Measurements from ENCODE around the gene LILRA2.

Gene LILRA2

GRCh38 chr19:54533476-54533875 lies 40.1 kb upstream of the LILRA2 start:
- H3K9me3 ChIP-seq, result no peaks in the 10 kb centered on the region
- H3K27me3 ChIP-seq, result peaks cover 91% of the 10 kb centered on the region
- H3K4me3 ChIP-seq (ENCODE audit: low read depth in 1 of 2, low read length in 1 of 2), result no peak overlapping the region
- H3K4me1 ChIP-seq (ENCODE audit: control insufficient read depth in 1 of 2, insufficient read depth in 1 of 2, low read depth in 1 of 2, low read length in 1 of 2), result no peaks in the 10 kb centered on the region
- H3K36me3 ChIP-seq, result no peaks in the 10 kb centered on the region
- TF ChIP-seq CTCF (IDR thresholded peaks at IDR 0.05), result no peak
- no peak overlapping the region for H3K27ac ChIP-seq

GRCh38 chr19:54534156-54534555 lies 39.4 kb upstream of the LILRA2 start:
- H3K4me3 ChIP-seq (ENCODE audit: low read depth in 1 of 2, low read length in 1 of 2), result no peak overlapping the region
- no peaks in the 10 kb centered on the region for H3K36me3 ChIP-seq
- no peaks in the 10 kb centered on the region for H3K9me3 ChIP-seq
- TF ChIP-seq CTCF (IDR thresholded peaks at IDR 0.05), result no peak
- H3K4me1 ChIP-seq (ENCODE audit: control insufficient read depth in 1 of 2, insufficient read depth in 1 of 2, low read depth in 1 of 2, low read length in 1 of 2), result no peaks in the 10 kb centered on the region
- peaks cover 93% of the 10 kb centered on the region for H3K27me3 ChIP-seq
- no peak overlapping the region for H3K27ac ChIP-seq

GRCh38 chr19:54535601-54536000 lies 38.0 kb upstream of the LILRA2 start:
- H3K27ac ChIP-seq, result no peak overlapping the region
- no peaks in the 10 kb centered on the region for H3K4me1 ChIP-seq (ENCODE audit: control insufficient read depth in 1 of 2, insufficient read depth in 1 of 2, low read depth in 1 of 2, low read length in 1 of 2)
- no peak for TF ChIP-seq CTCF (IDR thresholded peaks at IDR 0.05)
- H3K9me3 ChIP-seq, result no peaks in the 10 kb centered on the region
- H3K4me3 ChIP-seq (ENCODE audit: low read depth in 1 of 2, low read length in 1 of 2), result no peak overlapping the region
- H3K27me3 ChIP-seq, result peaks cover 85% of the 10 kb centered on the region
- H3K36me3 ChIP-seq, result no peaks in the 10 kb centered on the region

GRCh38 chr19:54536956-54537355 lies 36.6 kb upstream of the LILRA2 start:
- peaks cover 72% of the 10 kb centered on the region for H3K27me3 ChIP-seq
- no peak for TF ChIP-seq CTCF (IDR thresholded peaks at IDR 0.05)
- H3K4me3 ChIP-seq (ENCODE audit: low read depth in 1 of 2, low read length in 1 of 2), result no peak overlapping the region
- no peaks in the 10 kb centered on the region for H3K9me3 ChIP-seq
- no peaks in the 10 kb centered on the region for H3K4me1 ChIP-seq (ENCODE audit: control insufficient read depth in 1 of 2, insufficient read depth in 1 of 2, low read depth in 1 of 2, low read length in 1 of 2)
- H3K27ac ChIP-seq, result no peak overlapping the region
- H3K36me3 ChIP-seq, result no peaks in the 10 kb centered on the region

GRCh38 chr19:54541712-54542111 lies 31.9 kb upstream of the LILRA2 start:
- Histone ChIP-seq H3K4me1 (ENCODE audit: control insufficient read depth in 1 of 2, insufficient read depth in 1 of 2, low read depth in 1 of 2, low read length in 1 of 2) (no peaks in the 10 kb centered on the region), H3K36me3 (no peaks in the 10 kb centered on the region), H3K27ac (no peak overlapping the region), H3K4me3 (ENCODE audit: low read depth in 1 of 2, low read length in 1 of 2) (no peak overlapping the region), H3K9me3 (no peaks in the 10 kb centered on the region), H3K27me3 (peaks cover 40% of the 10 kb centered on the region)
- TF ChIP-seq CTCF (IDR thresholded peaks at IDR 0.05), result no peak

- Histone ChIP-seq H3K4me3 (ENCODE audit: low read depth in 1 of 2, low read length in 1 of 2) (no peak overlapping the region), H3K27ac (no peak overlapping the region), H3K9me3 (no peaks in the 10 kb centered on the region), H3K4me1 (ENCODE audit: control insufficient read depth in 1 of 2, insufficient read depth in 1 of 2, low read depth in 1 of 2, low read length in 1 of 2) (peaks cover 0 to 4% of the 10 kb centered on the region in 2 experiments), H3K27me3 (peaks cover 30% of the 10 kb centered on the region), H3K36me3 (no peaks in the 10 kb centered on the region)
- no peak for TF ChIP-seq CTCF (IDR thresholded peaks at IDR 0.05)
Measured at GRCh38 chr19:54548806-54549205, 24.8 kb upstream of the LILRA2 start.
